HG02938 (cell line): ENCODE data around the gene MAP2K1.
"Not testable (repeated sequence)": the region's sequence is repeated elsewhere in the genome, so short reads cannot be mapped to it uniquely, and the experiment has no call there.

ENCODE experiments used
- ATAC-seq: cut with Tn5 transposase; IDR thresholded peaks from one replicate; pipeline ENCODE4 v1.9.1; 2021; ENCODE audit warnings: mild to moderate bottlenecking, moderate library complexity; ENCODE audit not compliant: unreplicated experiment

Gene MAP2K1

GRCh38 chr15:66422347-66422746, 35.6 kb downstream of the MAP2K1 start:
- no peak for ATAC-seq

GRCh38 chr15:66423149-66423548, 36.4 kb downstream of the MAP2K1 start:
- no peak for ATAC-seq

GRCh38 chr15:66424963-66425612, 38.4 kb downstream of the MAP2K1 start:
- no peak for ATAC-seq

GRCh38 chr15:66425837-66426236, 39.1 kb downstream of the MAP2K1 start:
- ATAC-seq, result no peak

- no peak for ATAC-seq
These were observed 42.4 kb downstream of the MAP2K1 start for GRCh38 chr15:66429117-66429516.

GRCh38 chr15:66429546-66429945, 42.8 kb downstream of the MAP2K1 start:
- ATAC-seq, result no peak

- no peak for ATAC-seq
These were observed 44.0 kb downstream of the MAP2K1 start for GRCh38 chr15:66430627-66431255.

GRCh38 chr15:66433726-66434125, 47.0 kb downstream of the MAP2K1 start:
- no peak for ATAC-seq

GRCh38 chr15:66440501-66440900, 53.8 kb downstream of the MAP2K1 start:
- no peak for ATAC-seq

- ATAC-seq, result no peak
These were observed 65.7 kb downstream of the MAP2K1 start for GRCh38 chr15:66452420-66452819.

- no peak for ATAC-seq
These were observed 66.4 kb downstream of the MAP2K1 start for GRCh38 chr15:66452971-66453580.

- ATAC-seq, result no peak
These were observed 67.4 kb downstream of the MAP2K1 start for GRCh38 chr15:66454143-66454542.

GRCh38 chr15:66456211-66456610, 69.5 kb downstream of the MAP2K1 start:
- no peak for ATAC-seq

- ATAC-seq, result no peak
These were observed 73.3 kb downstream of the MAP2K1 start for GRCh38 chr15:66459818-66460615.

- ATAC-seq, result not testable (repeated sequence)
These were observed 74.6 kb downstream of the MAP2K1 start for GRCh38 chr15:66461294-66461693.

GRCh38 chr15:66461917-66462316, 75.2 kb downstream of the MAP2K1 start:
- ATAC-seq, result no peak

- ATAC-seq, result no peak
These were observed 75.9 kb downstream of the MAP2K1 start for GRCh38 chr15:66462627-66463026.

GRCh38 chr15:66465294-66465693, 78.6 kb downstream of the MAP2K1 start:
- ATAC-seq, result not testable (repeated sequence)

GRCh38 chr15:66467162-66468040, 80.7 kb downstream of the MAP2K1 start:
- not testable (repeated sequence) for ATAC-seq

- not testable (repeated sequence) for ATAC-seq
These were observed 84.1 kb downstream of the MAP2K1 start for GRCh38 chr15:66470825-66471224.
